ENCODE results near the gene ERICH4. TPM values are rescaled to one million over a fixed set of nuclear protein-coding genes. Genes with fewer than 3 reads are reported as not detected.
"Not testable (repeated sequence)": the region's sequence is repeated elsewhere in the genome, so short reads cannot be mapped to it uniquely, and the experiment has no call there.

ERICH4 gene
- total RNA-seq, 1 experiment from 2014 or later = not detected

- DNase-seq (ENCODE audit: extremely low read depth, low read depth) = no peak
Observed at GRCh38 chr19:41433171-41433570, 9.8 kb upstream of the ERICH4 start.

- DNase-seq (ENCODE audit: extremely low read depth, low read depth) = no peak
Observed at GRCh38 chr19:41434450-41434849, 8.5 kb upstream of the ERICH4 start.

DNA sequence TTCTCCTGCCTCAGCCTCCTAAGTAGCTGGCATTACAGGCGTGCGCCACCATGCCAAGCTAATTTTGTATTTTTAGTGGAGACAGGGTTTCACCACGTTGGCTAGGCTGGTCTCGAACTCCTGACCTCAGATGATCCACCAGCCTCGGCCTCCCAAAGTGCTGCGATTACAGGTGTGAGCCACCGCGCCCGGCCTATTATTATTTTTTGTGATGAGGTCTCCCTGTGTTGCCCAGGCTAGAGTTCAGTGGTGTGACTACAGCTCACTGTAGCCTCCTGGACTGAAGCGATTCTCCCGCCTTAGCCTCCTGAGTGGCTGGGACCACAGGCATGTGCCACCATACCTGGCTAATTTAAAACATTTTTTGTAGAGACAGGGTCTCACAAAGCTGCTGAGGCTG is 7.6 kb upstream of the ERICH4 start:
- DNase-seq (ENCODE audit: extremely low read depth, low read depth) = not testable (repeated sequence)

- DNase-seq (ENCODE audit: extremely low read depth, low read depth) = no peak
Observed at GRCh38 chr19:41435936-41436673, 6.9 kb upstream of the ERICH4 start.

DNA sequence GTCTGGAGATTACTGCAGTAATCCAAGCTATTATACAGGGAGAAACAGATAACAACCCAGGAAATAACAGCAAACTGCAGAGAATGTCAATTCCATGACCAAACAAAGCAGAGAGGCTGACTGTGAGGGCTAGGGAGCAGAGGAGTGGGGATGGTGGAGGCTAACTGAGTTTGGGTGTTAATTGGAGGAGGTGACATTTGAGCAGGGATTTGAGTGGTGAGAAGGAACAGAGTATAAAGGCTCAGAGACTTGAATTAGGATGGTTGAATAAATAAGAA is 6.3 kb upstream of the ERICH4 start:
- DNase-seq (ENCODE audit: extremely low read depth, low read depth) = no peak

- no peak for DNase-seq (ENCODE audit: extremely low read depth, low read depth)
Observed at GRCh38 chr19:41437944-41438574, 4.9 kb upstream of the ERICH4 start.

DNA sequence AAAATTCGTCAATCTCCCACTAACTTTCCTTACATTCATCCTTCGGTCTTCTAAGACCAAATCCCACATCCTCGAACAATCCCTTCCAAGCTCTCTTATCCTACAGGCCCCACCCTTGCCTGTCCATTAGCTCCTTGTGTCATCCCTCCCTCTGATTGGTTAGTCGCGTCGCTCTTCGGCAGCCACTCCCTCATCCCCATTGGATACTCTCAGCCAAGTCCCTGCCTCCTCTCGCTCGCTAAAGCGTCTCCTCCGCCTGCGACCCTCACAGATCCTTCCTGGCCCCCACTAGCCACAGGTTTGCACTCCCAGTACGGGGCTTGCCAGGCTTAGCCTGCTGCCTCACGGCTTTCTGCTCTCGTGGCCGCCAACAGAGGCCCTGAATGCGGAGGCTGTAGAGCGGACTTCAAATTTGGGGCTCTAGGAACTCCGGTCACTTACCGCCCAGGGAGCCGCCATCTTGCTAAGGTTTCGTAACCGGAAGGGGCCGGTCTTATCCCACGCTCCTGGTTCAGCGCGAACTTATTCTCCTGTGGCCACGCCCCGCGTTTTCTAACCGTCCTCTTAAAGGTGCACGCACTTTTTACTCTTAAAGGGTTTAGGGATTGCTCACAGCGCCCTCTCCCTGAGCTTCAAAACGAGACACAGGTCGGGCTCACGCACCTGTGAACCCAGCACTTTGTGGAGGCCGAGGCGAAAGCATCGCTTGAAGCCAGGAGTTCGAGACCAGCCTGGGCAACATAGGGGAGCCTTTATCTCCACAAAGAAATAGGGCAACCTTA is 3.3 kb upstream of the ERICH4 start, which contains the start of gene DMAC2:
Gene DMAC2 (minus strand): TSS at position 472 of the 782 bp plus-strand sequence. CDS start 13 bp downstream, at position 459.
- peak; percentile 96 for DNase-seq (ENCODE audit: extremely low read depth, low read depth)

GRCh38 chr19:41441321-41441945 is 1.5 kb upstream of the ERICH4 start:
- no peak for DNase-seq (ENCODE audit: extremely low read depth, low read depth)

- DNase-seq (ENCODE audit: extremely low read depth, low read depth) = no peak
Observed at GRCh38 chr19:41443813-41444455, 978 bp downstream of the ERICH4 start.

- DNase-seq (ENCODE audit: extremely low read depth, low read depth) = no peak
Observed at GRCh38 chr19:41445575-41445974, 2.6 kb downstream of the ERICH4 start.

- DNase-seq (ENCODE audit: extremely low read depth, low read depth) = no peak
Observed at GRCh38 chr19:41447732-41448332, 4.9 kb downstream of the ERICH4 start.

GRCh38 chr19:41449079-41449864 is 6.3 kb downstream of the ERICH4 start:
- DNase-seq (ENCODE audit: extremely low read depth, low read depth) = peak; percentile 47

GRCh38 chr19:41449865-41450178 is 6.9 kb downstream of the ERICH4 start:
- DNase-seq (ENCODE audit: extremely low read depth, low read depth) = no peak

GRCh38 chr19:41452584-41453275 is 9.8 kb downstream of the ERICH4 start:
- no peak for DNase-seq (ENCODE audit: extremely low read depth, low read depth)

GRCh38 chr19:41455936-41456335 is 13.0 kb downstream of the ERICH4 start:
- DNase-seq (ENCODE audit: extremely low read depth, low read depth) = no peak

DNA sequence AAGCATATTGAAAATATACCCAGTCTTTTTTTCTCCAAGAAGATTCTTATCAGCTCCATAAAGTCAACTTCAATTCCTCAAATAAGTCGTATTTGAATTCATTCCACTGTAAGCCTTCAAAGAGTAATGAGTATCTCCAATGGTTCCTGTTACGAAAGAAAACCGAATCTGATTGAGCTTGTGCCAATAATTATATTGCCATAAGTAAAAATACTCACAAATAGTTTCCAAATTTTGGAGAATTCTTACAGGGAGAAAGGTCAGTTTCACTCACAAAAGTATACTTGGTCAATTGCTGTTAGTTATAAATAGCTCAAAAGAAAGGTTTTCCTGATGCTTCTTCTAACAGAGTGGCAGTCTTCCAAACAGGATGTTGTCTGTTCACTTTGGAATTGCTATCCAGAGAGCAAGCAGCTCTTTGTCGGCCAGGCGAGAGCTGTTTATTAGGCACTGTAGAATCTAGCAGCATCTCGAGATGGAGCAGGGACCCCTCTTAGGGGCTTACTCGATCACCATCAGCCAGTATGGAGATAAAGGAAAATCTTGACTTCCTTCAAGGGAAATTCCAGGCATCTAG is 13.5 kb downstream of the ERICH4 start:
- no peak for DNase-seq (ENCODE audit: extremely low read depth, low read depth)

DNA sequence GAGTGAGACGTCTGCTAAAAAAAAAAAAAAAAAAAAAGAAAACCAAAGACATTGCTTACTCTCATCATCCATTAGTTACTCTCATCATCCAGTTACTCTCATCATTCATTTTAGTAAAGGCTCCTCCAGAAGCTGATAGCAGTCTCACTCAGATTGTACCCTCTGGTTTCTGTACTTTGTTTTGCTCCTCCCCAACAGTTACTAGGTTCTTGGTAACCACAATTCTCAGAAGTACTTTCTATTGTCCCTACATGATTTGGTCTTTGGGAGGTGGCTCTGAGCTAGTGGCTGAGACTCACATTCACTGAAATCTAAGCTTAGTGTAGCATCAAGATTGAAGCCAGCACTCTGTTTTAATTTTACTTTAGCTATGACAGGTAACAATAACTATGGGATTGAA is 14.3 kb downstream of the ERICH4 start:
- DNase-seq (ENCODE audit: extremely low read depth, low read depth) = no peak

DNA sequence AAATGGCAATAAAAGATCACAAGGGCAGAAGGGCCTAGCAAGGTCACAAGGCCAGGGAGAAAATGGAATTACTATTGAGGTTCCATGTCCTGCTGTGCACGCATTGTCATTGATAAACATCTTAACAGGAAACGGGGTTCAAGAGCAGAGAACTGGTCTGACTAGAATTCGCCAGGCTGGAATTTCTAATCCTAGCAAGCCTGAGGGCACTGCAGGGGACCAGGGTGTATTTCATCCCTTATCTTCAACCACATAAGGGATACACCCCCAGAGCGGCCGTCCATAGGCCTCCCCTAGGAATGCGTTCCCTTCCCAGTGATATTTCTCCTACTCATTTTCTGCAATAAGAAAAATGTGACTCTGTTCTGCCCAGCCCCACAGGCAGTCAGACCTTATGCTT is 19.5 kb downstream of the ERICH4 start:
- no peak for DNase-seq (ENCODE audit: extremely low read depth, low read depth)

Measured in NCI-H460 (cell line).